GM10248 (cell line): Measurements from ENCODE around the gene ZNF835.
"Not testable (repeated sequence)": the region's sequence is repeated elsewhere in the genome, so short reads cannot be mapped to it uniquely, and the experiment has no call there.

Experiments used
- CTCF ChIA-PET: fragments of 300-600 bp; sonication (Branson Sonifier 250); formaldehyde crosslinking; extraction: SDS; loops from one replicate; lab custom pipeline; 2021; ENCODE audit warnings: antibody characterized with exemption; lab: Yijun Ruan, JAX
- POLR2A ChIA-PET: fragments of 350-650 bp; sonication (Branson Sonifier 250); formaldehyde crosslinking; extraction: SDS; loops from one replicate; lab custom pipeline; 2020; ENCODE audit warnings: antibody characterized with exemption; lab: Yijun Ruan, JAX
- DNase-seq: peaks from one replicate; pipeline ENCODE4 v3.0.0; 2012; ENCODE audit errors: extremely low spot score
- CTCF ChIP-seq: IDR thresholded peaks from 2 replicates; pipeline ENCODE4 v1.5.1; 2012; ENCODE audit warnings: mild to moderate bottlenecking, low read depth; ENCODE audit errors: extremely low read depth, missing control alignments, control extremely low read depth

ZNF835 gene

DNA sequence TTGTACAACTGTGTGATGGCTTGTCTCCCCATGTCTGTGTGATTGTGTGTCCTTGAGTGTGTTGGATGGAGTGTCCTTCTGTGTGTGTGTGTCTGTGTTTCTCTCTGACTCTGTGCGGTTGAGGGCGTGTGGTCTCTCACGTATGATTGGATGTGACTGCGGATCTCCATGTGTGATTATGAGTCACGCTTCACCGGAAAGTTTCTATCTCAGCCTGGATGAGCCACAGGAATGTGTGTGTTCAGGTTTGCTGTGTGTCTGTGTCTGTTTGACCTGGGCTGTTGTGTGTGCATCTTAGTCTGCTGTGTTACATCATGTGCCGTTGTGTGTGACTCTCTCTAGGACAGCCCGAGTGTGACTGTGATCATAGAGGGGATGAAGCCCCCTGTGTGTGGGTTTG lies 15.5 kb upstream of the ZNF835 start:
- DNase-seq: no peak
- no peak for TF ChIP-seq CTCF
- POLR2A ChIA-PET: no interaction called here
- CTCF ChIA-PET: no interaction called here

- CTCF ChIA-PET: no interaction called here
- no peak for DNase-seq
- TF ChIP-seq CTCF: no peak
- POLR2A ChIA-PET: no interaction called here
Observed at GRCh38 chr19:56683116-56683515, 11.6 kb upstream of the ZNF835 start.

DNA sequence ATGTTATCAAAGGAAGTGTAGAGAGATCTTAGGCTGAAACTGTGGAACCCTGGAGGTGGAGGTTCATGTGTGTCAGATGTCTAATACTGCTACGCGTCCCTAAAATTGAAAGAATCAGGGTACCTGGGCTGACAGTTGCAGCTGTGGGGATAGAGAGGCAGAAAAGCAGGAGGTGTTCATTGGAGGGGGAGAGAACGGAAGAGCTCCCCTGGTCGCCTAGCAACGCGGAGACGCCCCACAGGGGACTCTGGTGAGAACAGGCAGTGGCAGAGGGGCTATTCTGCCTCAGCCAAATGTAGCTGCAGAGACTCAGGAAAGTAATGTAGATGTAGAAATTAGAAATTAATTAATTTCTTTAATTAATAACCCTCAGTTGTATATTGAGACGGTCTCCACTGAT lies 10.1 kb upstream of the ZNF835 start:
- no peak for DNase-seq
- CTCF ChIA-PET: no interaction called here
- TF ChIP-seq CTCF: no peak
- POLR2A ChIA-PET: no interaction called here

GRCh38 chr19:56678205-56678604 lies 6.6 kb upstream of the ZNF835 start:
- CTCF ChIA-PET: no interaction called here
- TF ChIP-seq CTCF: no peak
- POLR2A ChIA-PET: no interaction called here
- no peak for DNase-seq

DNA sequence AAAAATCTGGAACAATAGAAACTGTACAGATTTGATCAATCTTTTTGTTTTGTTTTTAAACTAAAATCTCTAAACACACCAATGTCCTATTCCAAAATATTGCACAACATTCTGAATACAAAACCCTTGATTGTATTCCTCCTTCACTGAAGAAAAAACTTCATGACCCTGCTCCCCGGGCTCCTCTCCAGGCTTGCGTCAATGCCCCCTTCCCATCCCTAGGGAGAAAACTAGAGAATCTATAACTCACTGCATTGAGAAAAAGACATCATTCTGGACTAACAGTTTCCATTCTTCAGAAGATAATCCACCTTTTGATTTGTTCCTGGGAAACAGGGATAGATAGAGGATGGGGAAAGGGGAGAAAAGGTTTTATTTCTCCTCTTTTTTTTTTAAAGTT lies 1.1 kb upstream of the ZNF835 start:
- DNase-seq, CTCF ChIA-PET, POLR2A ChIA-PET: not testable (repeated sequence)

- no peak for DNase-seq
- ChIA-PET CTCF (no interaction called here), POLR2A (no interaction called here)
- TF ChIP-seq CTCF: no peak
Observed at GRCh38 chr19:56670961-56671612, 470 bp downstream of the ZNF835 start.

GRCh38 chr19:56670401-56670960 lies 1.1 kb downstream of the ZNF835 start:
- DNase-seq: no peak
- POLR2A ChIA-PET: no interaction called here
- CTCF ChIA-PET: no interaction called here
- TF ChIP-seq CTCF: no peak
